ENCODE results near the gene ADCK2. TPM values are rescaled to one million over a fixed set of nuclear protein-coding genes. Genes with fewer than 3 reads are reported as not detected.
"Not testable (repeated sequence)": the region's sequence is repeated elsewhere in the genome, so short reads cannot be mapped to it uniquely, and the experiment has no call there.

ADCK2 gene
- total RNA-seq, 1 donor from 2014 or later = 7.8 TPM

DNA sequence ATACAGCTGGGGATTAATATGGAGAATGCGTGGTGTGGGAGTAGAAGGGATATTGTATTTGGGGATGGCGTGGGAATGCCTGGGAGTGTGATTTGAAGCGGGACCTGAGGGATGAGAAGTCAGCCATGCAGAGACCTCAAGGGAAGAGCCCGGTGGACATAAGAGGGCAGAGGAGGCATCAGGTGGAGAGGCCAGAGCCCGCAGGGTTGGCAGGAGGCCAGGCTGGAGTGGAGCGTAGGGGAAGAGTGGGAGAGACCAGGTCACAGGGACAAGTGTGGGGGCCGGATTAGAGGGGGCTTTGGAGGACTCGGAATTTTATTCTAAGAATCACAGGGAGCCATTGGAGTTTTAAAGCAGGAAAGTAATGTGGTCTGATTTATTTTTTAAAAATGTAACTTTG, 25.7 kb downstream of the ADCK2 start:
- Histone ChIP-seq H3K4me1 (peaks cover 5% of the 10 kb centered on the region), H3K4me2 (no peak overlapping the region), H3K9ac (no peak overlapping the region), H3K27ac (no peak overlapping the region), H3K9me3 (ENCODE audit: low read depth) (no peaks in the 10 kb centered on the region), H3F3A (ENCODE audit: low read depth) (no peaks in the 10 kb centered on the region), H3K27me3 (no peaks in the 10 kb centered on the region), H3K4me3 (no peak overlapping the region), H3K36me3 (no peaks in the 10 kb centered on the region), H3K79me2 (ENCODE audit: low read depth) (peaks cover 56% of the 10 kb centered on the region), H4K20me1 (ENCODE audit: low read depth) (peaks cover 22% of the 10 kb centered on the region), H2AFZ (replicated peaks) (no peak overlapping the region)
- Mint-ChIP-seq H3K27me3 (ENCODE audit: insufficient read depth, low read depth) (no peaks in the 10 kb centered on the region), H3K27ac (no peak overlapping the region), H3K9me3 (no peaks in the 10 kb centered on the region), H3K4me1 (peaks cover 22% of the 10 kb centered on the region), H3K36me3 (peaks cover 9% of the 10 kb centered on the region), H3K4me3 (peak overlapping the region; percentile 99)
- no peak for DNase-seq (ENCODE audit: low spot score)
- TF ChIP-seq, protein P1, sequence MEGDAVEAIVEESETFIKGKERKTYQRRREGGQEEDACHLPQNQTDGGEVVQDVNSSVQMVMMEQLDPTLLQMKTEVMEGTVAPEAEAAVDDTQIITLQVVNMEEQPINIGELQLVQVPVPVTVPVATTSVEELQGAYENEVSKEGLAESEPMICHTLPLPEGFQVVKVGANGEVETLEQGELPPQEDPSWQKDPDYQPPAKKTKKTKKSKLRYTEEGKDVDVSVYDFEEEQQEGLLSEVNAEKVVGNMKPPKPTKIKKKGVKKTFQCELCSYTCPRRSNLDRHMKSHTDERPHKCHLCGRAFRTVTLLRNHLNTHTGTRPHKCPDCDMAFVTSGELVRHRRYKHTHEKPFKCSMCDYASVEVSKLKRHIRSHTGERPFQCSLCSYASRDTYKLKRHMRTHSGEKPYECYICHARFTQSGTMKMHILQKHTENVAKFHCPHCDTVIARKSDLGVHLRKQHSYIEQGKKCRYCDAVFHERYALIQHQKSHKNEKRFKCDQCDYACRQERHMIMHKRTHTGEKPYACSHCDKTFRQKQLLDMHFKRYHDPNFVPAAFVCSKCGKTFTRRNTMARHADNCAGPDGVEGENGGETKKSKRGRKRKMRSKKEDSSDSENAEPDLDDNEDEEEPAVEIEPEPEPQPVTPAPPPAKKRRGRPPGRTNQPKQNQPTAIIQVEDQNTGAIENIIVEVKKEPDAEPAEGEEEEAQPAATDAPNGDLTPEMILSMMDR (IDR thresholded peaks at IDR 0.05) = no peak
- TF ChIP-seq EZH2phosphoT487 (IDR thresholded peaks at IDR 0.05) = no peak

- Mint-ChIP-seq H3K36me3 (peaks cover 20% of the 10 kb centered on the region), H3K27ac (no peak overlapping the region), H3K9me3 (no peaks in the 10 kb centered on the region), H3K4me3 (no peak overlapping the region), H3K27me3 (ENCODE audit: insufficient read depth, low read depth) (peaks cover 2% of the 10 kb centered on the region), H3K4me1 (peaks cover 9% of the 10 kb centered on the region)
- H3F3A ChIP-seq (ENCODE audit: low read depth) = peaks cover 5% of the 10 kb centered on the region
- peaks cover 2% of the 10 kb centered on the region for H3K4me1 ChIP-seq
- no peaks in the 10 kb centered on the region for H3K9me3 ChIP-seq (ENCODE audit: low read depth)
- H2AFZ ChIP-seq (replicated peaks) = no peak overlapping the region
- peaks cover 48% of the 10 kb centered on the region for H3K79me2 ChIP-seq (ENCODE audit: low read depth)
- H3K4me3 ChIP-seq = no peak overlapping the region
- no peak overlapping the region for H3K27ac ChIP-seq
- TF ChIP-seq EZH2 (IDR thresholded peaks at IDR 0.05) = no peak
- no peaks in the 10 kb centered on the region for H3K36me3 ChIP-seq
- no peaks in the 10 kb centered on the region for H3K27me3 ChIP-seq
- H3K9ac ChIP-seq = no peak overlapping the region
- no peak for DNase-seq (ENCODE audit: low spot score)
- H4K20me1 ChIP-seq (ENCODE audit: low read depth) = peaks cover 17% of the 10 kb centered on the region
- no peak overlapping the region for H3K4me2 ChIP-seq
Observed at GRCh38 chr7:140702774-140703173, 30.0 kb downstream of the ADCK2 start.

DNA sequence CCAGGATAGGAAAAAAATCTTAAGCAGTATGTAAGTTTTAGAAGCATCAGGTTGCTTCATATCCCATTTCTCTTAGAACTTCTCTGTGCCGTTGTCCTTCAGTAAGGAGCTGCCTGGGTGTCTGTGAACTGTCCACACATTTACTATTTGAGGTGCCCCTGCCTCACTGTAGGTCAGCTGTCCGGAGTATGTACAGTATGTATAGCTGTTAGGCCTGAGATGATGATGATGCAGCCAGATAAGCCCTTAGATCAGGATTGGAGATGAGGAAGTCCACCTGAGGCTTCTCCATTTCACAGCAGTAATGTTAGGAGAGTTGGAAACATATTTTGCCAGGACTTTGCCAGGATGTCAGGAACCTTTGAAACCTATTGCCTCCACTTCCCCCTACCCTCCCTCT, 31.5 kb downstream of the ADCK2 start:
- no peak overlapping the region for H3K4me3 ChIP-seq
- H3K36me3 Mint-ChIP-seq = peaks cover 18% of the 10 kb centered on the region
- H3K27ac Mint-ChIP-seq = no peak overlapping the region
- TF ChIP-seq EZH2phosphoT487 (IDR thresholded peaks at IDR 0.05) (no peak), EZH2 (IDR thresholded peaks at IDR 0.05) (no peak)
- TF ChIP-seq, protein P1 (IDR thresholded peaks at IDR 0.05) = no peak
- H3K4me1 ChIP-seq = no peaks in the 10 kb centered on the region
- no peaks in the 10 kb centered on the region for H3K9me3 Mint-ChIP-seq
- no peaks in the 10 kb centered on the region for H3K27me3 ChIP-seq
- peaks cover 34% of the 10 kb centered on the region for H3K79me2 ChIP-seq (ENCODE audit: low read depth)
- H3K27ac ChIP-seq = no peak overlapping the region
- H3K36me3 ChIP-seq = no peaks in the 10 kb centered on the region
- H3K4me1 Mint-ChIP-seq = peaks cover under 1% of the 10 kb centered on the region
- no peak overlapping the region for H3K4me2 ChIP-seq
- no peak overlapping the region for H3K9ac ChIP-seq
- peaks cover 5% of the 10 kb centered on the region for H3F3A ChIP-seq (ENCODE audit: low read depth)
- H4K20me1 ChIP-seq (ENCODE audit: low read depth) = peaks cover 5% of the 10 kb centered on the region
- no peaks in the 10 kb centered on the region for H3K9me3 ChIP-seq (ENCODE audit: low read depth)
- no peak overlapping the region for H2AFZ ChIP-seq (replicated peaks)
- no peak for DNase-seq (ENCODE audit: low spot score)
- H3K27me3 Mint-ChIP-seq (ENCODE audit: insufficient read depth, low read depth) = peaks cover 2% of the 10 kb centered on the region
- no peak overlapping the region for H3K4me3 Mint-ChIP-seq

- TF ChIP-seq, protein P1 (IDR thresholded peaks at IDR 0.05) = no peak
- TF ChIP-seq EZH2 (IDR thresholded peaks at IDR 0.05) = no peak
- TF ChIP-seq EZH2phosphoT487 (IDR thresholded peaks at IDR 0.05) = no peak
- H3K27me3 Mint-ChIP-seq (ENCODE audit: insufficient read depth, low read depth) = peaks cover 2% of the 10 kb centered on the region
Observed at GRCh38 chr7:140707132-140707531, 34.4 kb downstream of the ADCK2 start.

DNA sequence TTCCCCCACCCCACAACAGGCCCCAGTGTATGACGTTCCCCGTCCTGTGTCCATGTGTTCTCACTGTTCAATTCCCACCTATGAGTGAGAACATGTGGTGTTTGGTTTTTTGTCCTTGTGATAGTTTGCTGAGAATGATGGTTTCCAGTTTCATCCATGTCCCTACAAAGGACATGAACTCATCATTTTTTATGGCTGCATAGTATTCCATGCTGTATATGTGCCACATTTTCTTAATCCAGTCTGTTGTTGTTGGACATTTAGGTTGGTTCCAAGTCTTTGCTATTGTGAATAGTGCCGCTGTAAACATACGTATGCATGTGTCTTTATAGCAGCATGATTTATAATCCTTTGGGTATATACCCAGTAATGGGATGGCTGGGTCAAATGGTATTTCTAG, 36.0 kb downstream of the ADCK2 start:
- H3K27me3 Mint-ChIP-seq (ENCODE audit: insufficient read depth, low read depth); H3K4me3 Mint-ChIP-seq; H4K20me1 ChIP-seq (ENCODE audit: low read depth); H3K4me1 ChIP-seq; H2AFZ ChIP-seq (replicated peaks); H3K9ac ChIP-seq; H3K27ac ChIP-seq; H3K27me3 ChIP-seq; H3K4me3 ChIP-seq; H3K4me2 ChIP-seq; H3K27ac Mint-ChIP-seq; H3F3A ChIP-seq (ENCODE audit: low read depth); H3K79me2 ChIP-seq (ENCODE audit: low read depth); H3K4me1 Mint-ChIP-seq; DNase-seq (ENCODE audit: low spot score); H3K36me3 ChIP-seq; H3K9me3 ChIP-seq (ENCODE audit: low read depth): not testable (repeated sequence)
- peaks cover 22% of the 10 kb centered on the region for H3K36me3 Mint-ChIP-seq
- peaks cover 12% of the 10 kb centered on the region for H3K9me3 Mint-ChIP-seq

More at GRCh38 chr7:140707132-140707531, 34.4 kb downstream of the ADCK2 start:
- DNase-seq (ENCODE audit: low spot score) = no peak
- H3K79me2 ChIP-seq (ENCODE audit: low read depth) = peaks cover 5% of the 10 kb centered on the region
- H3K9ac ChIP-seq = no peak overlapping the region
- no peaks in the 10 kb centered on the region for H3K4me1 Mint-ChIP-seq
- no peak overlapping the region for H2AFZ ChIP-seq (replicated peaks)
- no peaks in the 10 kb centered on the region for H4K20me1 ChIP-seq (ENCODE audit: low read depth)
- H3F3A ChIP-seq (ENCODE audit: low read depth) = peaks cover 5% of the 10 kb centered on the region
- peaks cover 6% of the 10 kb centered on the region for H3K9me3 Mint-ChIP-seq
- H3K27me3 ChIP-seq = no peaks in the 10 kb centered on the region
- no peaks in the 10 kb centered on the region for H3K36me3 ChIP-seq
- H3K4me1 ChIP-seq = no peaks in the 10 kb centered on the region
- H3K4me2 ChIP-seq = no peak overlapping the region
- no peak overlapping the region for H3K4me3 ChIP-seq
- H3K4me3 Mint-ChIP-seq = no peak overlapping the region
- H3K27ac ChIP-seq = no peak overlapping the region
- H3K27ac Mint-ChIP-seq = no peak overlapping the region
- peaks cover 20% of the 10 kb centered on the region for H3K36me3 Mint-ChIP-seq
- H3K9me3 ChIP-seq (ENCODE audit: low read depth) = no peaks in the 10 kb centered on the region

- not testable (repeated sequence) for H3K4me2 ChIP-seq; H3F3A ChIP-seq (ENCODE audit: low read depth); H3K27ac Mint-ChIP-seq; H3K4me1 ChIP-seq; H3K9me3 ChIP-seq (ENCODE audit: low read depth); DNase-seq (ENCODE audit: low spot score); H3K9ac ChIP-seq; H4K20me1 ChIP-seq (ENCODE audit: low read depth); H3K36me3 ChIP-seq; H3K27ac ChIP-seq; H3K79me2 ChIP-seq (ENCODE audit: low read depth); H3K4me3 ChIP-seq; H3K27me3 ChIP-seq; H3K4me1 Mint-ChIP-seq; H3K4me3 Mint-ChIP-seq; H2AFZ ChIP-seq (replicated peaks); H3K27me3 Mint-ChIP-seq (ENCODE audit: insufficient read depth, low read depth)
- H3K36me3 Mint-ChIP-seq = peaks cover 23% of the 10 kb centered on the region
- H3K9me3 Mint-ChIP-seq = peaks cover 18% of the 10 kb centered on the region
Observed at GRCh38 chr7:140712392-140712791, 39.6 kb downstream of the ADCK2 start.

Measured in neural progenitor cell (in vitro differentiated cells).